ENCODE results near the gene FNBP1L. TPM values are rescaled to one million over a fixed set of nuclear protein-coding genes. Genes with fewer than 3 reads are reported as not detected.
"Not testable (repeated sequence)": the region's sequence is repeated elsewhere in the genome, so short reads cannot be mapped to it uniquely, and the experiment has no call there.

The FNBP1L gene
- total and polyA plus RNA-seq, 12 donors = 10.7 to 41.4 (median 23.8) TPM

DNA sequence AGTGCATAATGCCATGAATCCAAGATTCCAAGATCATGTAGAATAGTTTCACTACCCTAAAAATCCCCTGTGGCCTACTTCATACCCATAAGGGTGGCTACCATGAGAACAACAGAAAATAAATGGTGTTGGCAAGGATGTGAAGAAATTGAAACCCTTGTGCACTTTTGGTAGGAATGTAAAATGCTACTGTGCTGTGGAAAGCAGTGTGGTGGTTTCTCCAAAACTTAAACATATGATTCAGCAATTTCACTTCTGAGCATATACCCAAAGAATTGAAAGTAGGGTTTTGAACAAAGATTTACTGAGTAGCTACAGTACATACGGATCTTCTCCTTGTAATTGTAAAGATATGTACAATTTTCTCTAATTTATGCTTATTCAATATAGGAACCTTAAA, 16.0 kb downstream of the FNBP1L start:
- ATAC-seq = no peak
- TF ChIP-seq, protein P1, sequence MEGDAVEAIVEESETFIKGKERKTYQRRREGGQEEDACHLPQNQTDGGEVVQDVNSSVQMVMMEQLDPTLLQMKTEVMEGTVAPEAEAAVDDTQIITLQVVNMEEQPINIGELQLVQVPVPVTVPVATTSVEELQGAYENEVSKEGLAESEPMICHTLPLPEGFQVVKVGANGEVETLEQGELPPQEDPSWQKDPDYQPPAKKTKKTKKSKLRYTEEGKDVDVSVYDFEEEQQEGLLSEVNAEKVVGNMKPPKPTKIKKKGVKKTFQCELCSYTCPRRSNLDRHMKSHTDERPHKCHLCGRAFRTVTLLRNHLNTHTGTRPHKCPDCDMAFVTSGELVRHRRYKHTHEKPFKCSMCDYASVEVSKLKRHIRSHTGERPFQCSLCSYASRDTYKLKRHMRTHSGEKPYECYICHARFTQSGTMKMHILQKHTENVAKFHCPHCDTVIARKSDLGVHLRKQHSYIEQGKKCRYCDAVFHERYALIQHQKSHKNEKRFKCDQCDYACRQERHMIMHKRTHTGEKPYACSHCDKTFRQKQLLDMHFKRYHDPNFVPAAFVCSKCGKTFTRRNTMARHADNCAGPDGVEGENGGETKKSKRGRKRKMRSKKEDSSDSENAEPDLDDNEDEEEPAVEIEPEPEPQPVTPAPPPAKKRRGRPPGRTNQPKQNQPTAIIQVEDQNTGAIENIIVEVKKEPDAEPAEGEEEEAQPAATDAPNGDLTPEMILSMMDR (IDR thresholded peaks at IDR 0.05) = no peak
- intact Hi-C loops (cut with DNase I) = no loop called here

DNA sequence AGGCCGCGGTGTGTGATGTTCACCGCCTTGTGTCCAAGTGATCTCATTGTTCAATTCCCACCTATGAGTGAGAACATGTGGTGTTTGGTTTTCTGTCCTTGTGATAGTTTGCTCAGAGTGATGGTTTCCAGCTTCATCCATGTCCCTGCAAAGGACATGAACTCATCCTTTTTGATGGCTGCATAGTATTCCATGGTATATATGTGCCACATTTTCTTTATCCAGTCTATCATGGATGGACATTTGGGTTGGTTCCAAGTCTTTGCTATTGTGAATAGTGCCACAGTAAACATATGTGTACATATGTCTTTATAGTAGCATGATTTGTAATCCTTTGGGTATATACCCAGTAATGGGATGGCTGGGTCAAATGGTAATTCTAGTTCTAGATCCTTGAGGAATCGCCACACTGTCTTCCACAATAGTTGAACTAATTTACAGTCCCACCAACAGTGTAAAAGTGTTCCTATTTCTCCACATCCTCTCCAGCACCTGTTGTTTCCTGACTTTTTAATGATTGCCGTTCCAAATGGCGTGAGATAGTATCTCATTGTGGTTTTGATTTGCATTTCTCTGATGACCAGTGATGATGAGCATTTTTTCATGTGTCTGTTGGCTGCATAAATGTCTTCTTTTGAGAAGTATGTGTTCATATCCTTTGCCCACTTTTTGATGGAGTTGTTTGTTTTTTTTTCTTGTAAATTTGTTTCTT, 17.6 kb downstream of the FNBP1L start:
- intact Hi-C loops (cut with DNase I); H3K27me3 ChIP-seq; H3K4me3 ChIP-seq; DNase-seq; H3K27ac ChIP-seq; H3K36me3 ChIP-seq; ATAC-seq: not testable (repeated sequence)
- WGBS, 2 donors = 71 to 80% methylated on average over 6 of the region's 6 CpGs
- Histone ChIP-seq H3K9me3 (peaks cover 0 to 27% (median 0%) of the 10 kb centered on the region in 11 donors), H3K4me1 (peaks cover 0 to 20% (median 0%) of the 10 kb centered on the region in 9 donors)

More for the DNA sequence above, 16.0 kb downstream of the FNBP1L start:
- Histone ChIP-seq H3K27me3 (no peaks in the 10 kb centered on the region), H3K4me1 (peaks cover 0 to 15% (median 0%) of the 10 kb centered on the region in 9 donors), H3K9me3 (peaks cover 0 to 27% (median 0%) of the 10 kb centered on the region in 11 donors), H3K27ac (no peak overlapping the region), H3K4me3 (no peak overlapping the region), H3K36me3 (no peaks in the 10 kb centered on the region)
- DNase-seq = no peak
- WGBS, 2 donors = 98 to 100% methylated on average over 1 of the region's 1 CpG

DNA sequence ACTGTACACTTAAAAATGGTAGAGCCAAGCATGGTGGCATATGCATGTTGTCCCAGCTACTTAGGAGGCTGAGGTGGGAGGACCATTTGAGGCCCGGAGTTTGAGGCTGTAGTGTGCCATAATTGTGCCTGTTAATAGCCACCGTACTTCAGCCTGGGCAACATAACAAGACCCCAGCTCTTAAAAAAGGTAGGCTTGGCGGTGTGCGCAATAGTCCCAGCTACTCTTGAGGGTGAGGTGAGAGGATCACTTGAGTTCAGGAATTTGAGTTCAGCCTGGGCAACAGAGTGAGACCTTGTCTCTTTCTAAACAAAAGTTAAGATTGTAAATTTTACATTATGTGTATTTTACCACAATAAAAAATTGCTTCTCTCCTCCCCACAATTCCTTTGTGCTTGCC, 19.7 kb downstream of the FNBP1L start:
- Histone ChIP-seq H3K27me3 (no peaks in the 10 kb centered on the region), H3K4me1 (peaks cover 0 to 27% (median 15%) of the 10 kb centered on the region in 9 donors), H3K27ac (no peak overlapping the region), H3K36me3 (no peaks in the 10 kb centered on the region), H3K4me3 (no peak overlapping the region), H3K9me3 (peaks cover 0 to 27% (median 0%) of the 10 kb centered on the region in 11 donors)
- DNase-seq = no peak
- TF ChIP-seq, protein P1 (IDR thresholded peaks at IDR 0.05) = no peak
- intact Hi-C loops (cut with DNase I) = no loop called here
- ATAC-seq = no peak
- 97 to 98% methylated on average over 4 of the region's 4 CpGs for WGBS, 2 donors

DNA sequence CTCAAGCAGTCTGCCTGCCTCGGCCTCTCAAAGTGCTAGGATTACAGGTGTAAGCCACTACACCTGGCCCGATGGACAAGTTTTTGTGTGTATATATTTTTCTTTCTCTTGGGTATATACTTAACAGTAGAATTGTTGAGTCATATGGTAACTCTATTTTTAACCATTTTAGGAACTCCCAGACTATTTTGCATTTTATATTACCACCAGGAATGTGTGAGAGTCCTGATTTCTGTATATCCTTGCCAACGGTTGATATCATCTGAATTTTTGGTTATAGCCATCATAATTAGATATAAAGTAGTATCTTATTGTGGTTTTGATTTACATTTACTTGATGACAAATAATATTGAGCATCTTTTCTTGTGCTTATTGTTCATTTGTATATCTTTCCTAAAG, 20.7 kb downstream of the FNBP1L start:
- peaks cover 0 to 24% (median 15%) of the 10 kb centered on the region in 9 donors for H3K4me1 ChIP-seq
- H3K4me3 ChIP-seq = no peak overlapping the region
- no peaks in the 10 kb centered on the region for H3K36me3 ChIP-seq
- no peak for DNase-seq
- ATAC-seq = no peak
- H3K27ac ChIP-seq = no peak overlapping the region
- no peaks in the 10 kb centered on the region for H3K27me3 ChIP-seq
- H3K9me3 ChIP-seq = peaks cover 0 to 27% (median 0%) of the 10 kb centered on the region in 11 donors
- intact Hi-C loops (cut with DNase I) = no loop called here
- TF ChIP-seq, protein P1 (IDR thresholded peaks at IDR 0.05) = no peak
- 91 to 93% methylated on average over 3 of the region's 3 CpGs for WGBS, 2 donors

DNA sequence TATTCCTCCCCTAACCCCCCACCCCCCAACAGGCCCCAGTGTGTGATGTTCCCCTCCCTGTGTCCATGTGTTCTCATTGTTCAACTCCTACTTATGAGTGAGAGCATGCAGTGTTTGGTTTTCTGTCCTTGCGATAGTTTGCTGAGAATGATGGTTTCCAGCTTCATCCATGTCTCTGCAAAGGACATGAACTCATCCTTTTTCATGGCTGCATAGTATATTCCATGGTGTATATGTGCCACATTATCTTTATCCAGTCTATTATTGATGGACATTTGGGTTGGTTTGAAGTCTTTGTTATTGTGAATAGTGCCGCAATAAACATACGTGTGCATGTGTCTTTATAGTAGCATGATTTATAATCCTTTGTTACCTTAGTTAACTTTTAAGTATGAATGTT, 21.3 kb downstream of the FNBP1L start:
- intact Hi-C loops (cut with DNase I); H3K27me3 ChIP-seq; H3K36me3 ChIP-seq; ATAC-seq; H3K4me3 ChIP-seq; DNase-seq; H3K27ac ChIP-seq: not testable (repeated sequence)
- peaks cover 0 to 22% (median 0%) of the 10 kb centered on the region in 11 donors for H3K9me3 ChIP-seq
- H3K4me1 ChIP-seq = peaks cover 0 to 29% (median 16%) of the 10 kb centered on the region in 9 donors
- 95 to 96% methylated on average over 3 of the region's 3 CpGs for WGBS, 2 donors
